HEK293 (cell line): ENCODE results near the gene POLR3C.
A peak's percentile ranks its signal among the peaks of the same experiment; 100 is the strongest.

Experiments used
- CTCF ChIA-PET: fragments of 350-600 bp; formaldehyde crosslinking; extraction: SDS; loops from one replicate; lab custom pipeline; 2021; ENCODE audit warnings: antibody characterized with exemption; lab: Yijun Ruan, JAX
- POLR2A ChIA-PET: fragments of 300-600 bp; formaldehyde crosslinking; extraction: SDS; loops from one replicate; lab custom pipeline; 2020; ENCODE audit warnings: antibody characterized with exemption, inconsistent platforms; lab: Yijun Ruan, JAX
- H3K27ac ChIP-seq: fragments of 200-500 bp; sonication (Bioruptor generic); 2 replicates; pipeline ENCODE4 v1.5.1; 2014; ENCODE audit warnings: low read depth, low read length, control low read depth, inconsistent platforms; ENCODE audit errors: extremely low read depth
- H3K36me3 ChIP-seq, 2 experiments: fragments of 200-500 bp in 1 of 2; sonication (Bioruptor generic) in 1 of 2; 1 replicate in 1 of 2; 2 replicates in 1 of 2; pipeline ENCODE4 v1.5.1; 2014 to 2017; ENCODE audit warnings: inconsistent platforms in 2 of 2, low read length in 2 of 2; ENCODE audit not compliant: control insufficient read depth in 2 of 2, insufficient read depth in 1 of 2
- H3K4me1 ChIP-seq: fragments of 200-500 bp; sonication (Bioruptor generic); 2 replicates; pipeline ENCODE4 v1.5.1; 2014; ENCODE audit warnings: mild to moderate bottlenecking, low read length, inconsistent platforms; ENCODE audit not compliant: control insufficient read depth, insufficient read depth
- H3K4me3 ChIP-seq: 2 replicates; pipeline ENCODE4 v1.5.1; 2011; ENCODE audit warnings: low read depth, mild to moderate bottlenecking, control low read depth, low read length, moderate library complexity
- H3K9me3 ChIP-seq: fragments of 200-500 bp; sonication (Bioruptor generic); 2 replicates; pipeline ENCODE4 v1.5.1; 2014; ENCODE audit warnings: low read depth, low read length, inconsistent platforms; ENCODE audit not compliant: control insufficient read depth, insufficient read depth
- EGR2 ChIP-seq: fragments of 450-650 bp; formaldehyde crosslinking; IDR thresholded peaks from 2 replicates; pipeline ENCODE4 v1.5.1; 2016; ENCODE audit warnings: low read depth, missing biosample characterization, missing genetic modification characterization
- GLIS1 ChIP-seq: fragments of 450-650 bp; formaldehyde crosslinking; IDR thresholded peaks from 2 replicates; pipeline ENCODE4 v1.5.1; 2016; ENCODE audit warnings: missing biosample characterization, missing genetic modification characterization
- MEIS1 ChIP-seq: sonication (generic); formaldehyde crosslinking; IDR thresholded peaks from 2 replicates; pipeline ENCODE4 v1.8.1; 2022; ENCODE audit warnings: missing genetic modification reagents, mild to moderate bottlenecking, borderline replicate concordance
- OSR2 ChIP-seq: fragments of 450-650 bp; formaldehyde crosslinking; IDR thresholded peaks from 2 replicates; pipeline ENCODE4 v1.5.1; 2016; ENCODE audit warnings: missing biosample characterization, missing genetic modification characterization
- YY1 ChIP-seq: fragments of 450-650 bp; formaldehyde crosslinking; IDR thresholded peaks from 2 replicates; pipeline ENCODE4 v1.5.1; 2018; ENCODE audit warnings: missing biosample characterization, missing genetic modification characterization
- ZBTB21 ChIP-seq: fragments of 450-650 bp; formaldehyde crosslinking; IDR thresholded peaks from 2 replicates; pipeline ENCODE4 v1.5.1; 2017; ENCODE audit warnings: missing biosample characterization, missing genetic modification characterization
- ZEB2 ChIP-seq: fragments of 450-650 bp; formaldehyde crosslinking; IDR thresholded peaks from 2 replicates; pipeline ENCODE4 v1.5.1; 2016; ENCODE audit warnings: missing biosample characterization, missing genetic modification characterization
- ZFHX2 ChIP-seq: fragments of 450-650 bp; formaldehyde crosslinking; conservative IDR thresholded peaks from 2 replicates; pipeline ENCODE4 v1.5.1; 2016; ENCODE audit warnings: missing biosample characterization, missing genetic modification characterization
- ZIC2 ChIP-seq: fragments of 450-650 bp; formaldehyde crosslinking; IDR thresholded peaks from 2 replicates; pipeline ENCODE4 v1.5.1; 2016; ENCODE audit warnings: missing biosample characterization, missing genetic modification characterization
- ZNF324 ChIP-seq: fragments of 450-650 bp; formaldehyde crosslinking; IDR thresholded peaks from 2 replicates; pipeline ENCODE4 v1.5.1; 2016; ENCODE audit warnings: missing biosample characterization, missing genetic modification characterization
- ZNF394 ChIP-seq: fragments of 450-650 bp; formaldehyde crosslinking; IDR thresholded peaks from 2 replicates; pipeline ENCODE4 v1.5.1; 2016; ENCODE audit warnings: missing biosample characterization, missing genetic modification characterization, mild to moderate bottlenecking, moderate library complexity, borderline replicate concordance
- ZNF473 ChIP-seq: fragments of 450-650 bp; formaldehyde crosslinking; IDR thresholded peaks from 2 replicates; pipeline ENCODE4 v1.5.1; 2017; ENCODE audit warnings: missing biosample characterization, missing genetic modification characterization
- ZNF585B ChIP-seq: fragments of 450-650 bp; formaldehyde crosslinking; IDR thresholded peaks from 2 replicates; pipeline ENCODE4 v1.5.1; 2016; ENCODE audit warnings: missing biosample characterization, missing genetic modification characterization
- ZNF654 ChIP-seq: fragments of 450-650 bp; formaldehyde crosslinking; IDR thresholded peaks from 2 replicates; pipeline ENCODE4 v1.5.1; 2016; ENCODE audit warnings: low read depth, missing biosample characterization, missing genetic modification characterization
- ZNF664 ChIP-seq: fragments of 450-650 bp; formaldehyde crosslinking; IDR thresholded peaks from 2 replicates; pipeline ENCODE4 v1.5.1; 2016; ENCODE audit warnings: missing biosample characterization, missing genetic modification characterization
- ZNF677 ChIP-seq: fragments of 450-650 bp; IDR thresholded peaks from 2 replicates; pipeline ENCODE4 v1.5.0; 2018; ENCODE audit warnings: missing biosample characterization, mild to moderate bottlenecking, missing genetic modification characterization, moderate library complexity
- ZNF777 ChIP-seq: fragments of 450-650 bp; formaldehyde crosslinking; IDR thresholded peaks from 2 replicates; pipeline ENCODE4 v1.5.1; 2017; ENCODE audit warnings: missing biosample characterization, missing genetic modification characterization, borderline replicate concordance
- TF ChIP-seq, protein P1 (sequence below): fragments of 450-650 bp; formaldehyde crosslinking; IDR thresholded peaks from 2 replicates; pipeline ENCODE4 v1.5.1; 2016; ENCODE audit warnings: missing biosample characterization, missing genetic modification characterization
- TF ChIP-seq, protein P2 (sequence below): fragments of 450-650 bp; formaldehyde crosslinking; IDR thresholded peaks from 2 replicates; pipeline ENCODE4 v1.5.1; 2017; ENCODE audit warnings: missing biosample characterization, missing genetic modification characterization
- TF ChIP-seq, protein P3 (sequence below): fragments of 450-650 bp; formaldehyde crosslinking; IDR thresholded peaks from 2 replicates; pipeline ENCODE4 v1.5.1; 2016; ENCODE audit warnings: missing biosample characterization, missing genetic modification characterization
- TF ChIP-seq, protein P4 (sequence below): fragments of 450-650 bp; formaldehyde crosslinking; IDR thresholded peaks from 2 replicates; pipeline ENCODE4 v1.5.1; 2016; ENCODE audit warnings: missing biosample characterization, missing genetic modification characterization
- TF ChIP-seq, protein P5 (sequence below): fragments of 450-650 bp; formaldehyde crosslinking; IDR thresholded peaks from 2 replicates; pipeline ENCODE4 v1.5.1; 2016; ENCODE audit warnings: missing biosample characterization, missing genetic modification characterization
- TF ChIP-seq, protein P6 (sequence below): fragments of 450-650 bp; formaldehyde crosslinking; IDR thresholded peaks from 2 replicates; pipeline ENCODE4 v1.5.1; 2016; ENCODE audit warnings: missing biosample characterization, missing genetic modification characterization
- TF ChIP-seq, protein P7 (sequence below): fragments of 450-650 bp; formaldehyde crosslinking; IDR thresholded peaks from 2 replicates; pipeline ENCODE4 v1.5.1; 2016; ENCODE audit warnings: missing biosample characterization, missing genetic modification characterization

Gene POLR3C

DNA sequence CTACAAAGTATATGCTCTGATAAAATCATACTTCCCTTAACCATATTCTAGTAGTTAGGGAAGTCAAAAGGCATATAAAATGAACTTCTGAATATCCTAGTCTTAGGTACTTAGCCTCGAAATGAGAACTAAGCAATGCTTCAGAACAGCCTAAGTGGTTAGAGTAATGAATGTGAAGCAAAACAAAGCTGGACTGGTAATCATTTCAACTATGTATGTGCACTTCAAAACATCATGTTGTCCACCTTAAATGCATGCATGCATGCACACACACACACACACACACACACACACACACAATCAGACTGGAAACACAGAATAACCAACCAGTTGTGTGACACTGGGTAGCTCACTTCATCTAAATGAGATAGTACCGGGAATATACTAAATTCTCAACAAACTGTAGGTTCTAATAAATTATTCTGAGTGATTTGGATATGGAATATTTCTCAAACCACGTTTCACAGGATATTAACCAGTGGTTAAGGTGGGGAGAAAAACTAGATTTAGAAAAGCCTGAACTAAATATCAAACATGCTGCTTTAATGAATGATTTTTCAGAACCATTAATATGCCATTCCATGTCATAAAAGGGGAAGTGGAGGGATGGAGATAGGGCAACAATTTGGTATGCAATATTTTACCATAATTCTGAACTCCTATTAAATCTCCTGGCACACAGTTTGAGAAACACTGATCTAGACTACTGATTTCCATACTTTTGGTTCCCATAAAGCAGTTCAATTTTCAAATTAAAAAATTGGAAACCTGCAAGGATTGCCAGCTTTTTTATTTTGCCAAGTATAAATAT, 19.6 kb upstream of the POLR3C start:
- CTCF ChIA-PET, result interaction anchor here (0.7 kb wide), 1 partner anchor 21 kb away, joined by 3 read pairs; no protein-coding TSS in a partner anchor
- Histone ChIP-seq H3K36me3 (no peaks in the 10 kb centered on the region), H3K9me3 (no peaks in the 10 kb centered on the region), H3K4me3 (no peak overlapping the region), H3K4me1 (peaks cover 15% of the 10 kb centered on the region), H3K27ac (no peak overlapping the region)
- TF ChIP-seq ZNF394 (tag by site-specific recombination) (no peak), ZNF473 (no peak), GLIS1 (no peak), ZNF654 (no peak), EGR2 (tag by site-specific recombination) (no peak), ZNF324 (tag by site-specific recombination) (no peak), ZNF677 (no peak), ZNF664 (peak; percentile 99), ZBTB21 (tag by site-specific recombination) (no peak), ZFHX2 (no peak)
- TF ChIP-seq, protein P1, sequence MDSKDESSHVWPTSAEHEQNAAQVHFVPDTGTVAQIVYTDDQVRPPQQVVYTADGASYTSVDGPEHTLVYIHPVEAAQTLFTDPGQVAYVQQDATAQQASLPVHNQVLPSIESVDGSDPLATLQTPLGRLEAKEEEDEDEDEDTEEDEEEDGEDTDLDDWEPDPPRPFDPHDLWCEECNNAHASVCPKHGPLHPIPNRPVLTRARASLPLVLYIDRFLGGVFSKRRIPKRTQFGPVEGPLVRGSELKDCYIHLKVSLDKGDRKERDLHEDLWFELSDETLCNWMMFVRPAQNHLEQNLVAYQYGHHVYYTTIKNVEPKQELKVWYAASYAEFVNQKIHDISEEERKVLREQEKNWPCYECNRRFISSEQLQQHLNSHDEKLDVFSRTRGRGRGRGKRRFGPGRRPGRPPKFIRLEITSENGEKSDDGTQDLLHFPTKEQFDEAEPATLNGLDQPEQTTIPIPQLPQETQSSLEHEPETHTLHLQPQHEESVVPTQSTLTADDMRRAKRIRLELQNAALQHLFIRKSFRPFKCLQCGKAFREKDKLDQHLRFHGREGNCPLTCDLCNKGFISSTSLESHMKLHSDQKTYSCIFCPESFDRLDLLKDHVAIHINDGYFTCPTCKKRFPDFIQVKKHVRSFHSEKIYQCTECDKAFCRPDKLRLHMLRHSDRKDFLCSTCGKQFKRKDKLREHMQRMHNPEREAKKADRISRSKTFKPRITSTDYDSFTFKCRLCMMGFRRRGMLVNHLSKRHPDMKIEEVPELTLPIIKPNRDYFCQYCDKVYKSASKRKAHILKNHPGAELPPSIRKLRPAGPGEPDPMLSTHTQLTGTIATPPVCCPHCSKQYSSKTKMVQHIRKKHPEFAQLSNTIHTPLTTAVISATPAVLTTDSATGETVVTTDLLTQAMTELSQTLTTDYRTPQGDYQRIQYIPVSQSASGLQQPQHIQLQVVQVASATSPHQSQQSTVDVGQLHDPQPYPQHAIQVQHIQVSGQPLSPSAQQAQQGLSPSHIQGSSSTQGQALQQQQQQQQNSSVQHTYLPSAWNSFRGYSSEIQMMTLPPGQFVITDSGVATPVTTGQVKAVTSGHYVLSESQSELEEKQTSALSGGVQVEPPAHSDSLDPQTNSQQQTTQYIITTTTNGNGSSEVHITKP (tag by site-specific recombination), result no peak
- TF ChIP-seq, protein P2, sequence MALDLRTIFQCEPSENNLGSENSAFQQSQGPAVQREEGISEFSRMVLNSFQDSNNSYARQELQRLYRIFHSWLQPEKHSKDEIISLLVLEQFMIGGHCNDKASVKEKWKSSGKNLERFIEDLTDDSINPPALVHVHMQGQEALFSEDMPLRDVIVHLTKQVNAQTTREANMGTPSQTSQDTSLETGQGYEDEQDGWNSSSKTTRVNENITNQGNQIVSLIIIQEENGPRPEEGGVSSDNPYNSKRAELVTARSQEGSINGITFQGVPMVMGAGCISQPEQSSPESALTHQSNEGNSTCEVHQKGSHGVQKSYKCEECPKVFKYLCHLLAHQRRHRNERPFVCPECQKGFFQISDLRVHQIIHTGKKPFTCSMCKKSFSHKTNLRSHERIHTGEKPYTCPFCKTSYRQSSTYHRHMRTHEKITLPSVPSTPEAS, result peak; percentile 53
- POLR2A ChIA-PET, result interaction anchor here (1.0 to 1.2 kb wide), 3 partner anchors 20 to 54 kb away, joined by 3 to 5 read pairs (median 4); partner anchors contain the start of genes PIAS3, POLR3C and RNF115

DNA sequence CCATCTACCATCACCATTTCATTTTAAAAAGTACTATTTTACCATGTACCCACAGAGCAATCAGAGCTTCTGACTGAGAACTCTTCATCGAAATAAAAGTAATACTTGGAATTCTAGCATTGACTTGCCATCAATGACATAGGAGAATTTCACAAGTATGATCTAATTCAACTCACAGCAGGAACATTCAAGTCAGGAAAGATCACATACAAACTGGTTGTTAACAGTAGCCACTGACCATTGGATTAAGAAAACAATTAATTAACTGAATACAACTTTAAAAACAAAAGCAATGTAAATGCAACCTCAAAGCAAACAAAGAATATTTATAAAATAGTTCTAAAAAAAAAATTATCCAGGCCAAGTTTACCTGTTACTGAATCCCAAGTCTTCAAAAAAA, 18.9 kb upstream of the POLR3C start:
- no peaks in the 10 kb centered on the region for H3K9me3 ChIP-seq
- ChIA-PET POLR2A (interaction anchor here (1.9 kb wide), 1 partner anchor 19 kb away, joined by 7 read pairs; the partner anchor contains the start of genes POLR3C and RNF115), CTCF (interaction anchor here (0.7 kb wide), 1 partner anchor 22 kb away, joined by 3 read pairs; no protein-coding TSS in a partner anchor)
- no peaks in the 10 kb centered on the region for H3K36me3 ChIP-seq
- peaks cover 15% of the 10 kb centered on the region for H3K4me1 ChIP-seq
- no peak overlapping the region for H3K27ac ChIP-seq
- no peak overlapping the region for H3K4me3 ChIP-seq
- no peak for TF ChIP-seq ZNF777 (tag by site-specific recombination)
- TF ChIP-seq, protein P3, sequence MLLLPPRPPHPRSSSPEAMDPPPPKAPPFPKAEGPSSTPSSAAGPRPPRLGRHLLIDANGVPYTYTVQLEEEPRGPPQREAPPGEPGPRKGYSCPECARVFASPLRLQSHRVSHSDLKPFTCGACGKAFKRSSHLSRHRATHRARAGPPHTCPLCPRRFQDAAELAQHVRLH, result no peak
- TF ChIP-seq ZBTB21 (tag by site-specific recombination), result no peak
- no peak for TF ChIP-seq ZNF677
- TF ChIP-seq, protein P4, sequence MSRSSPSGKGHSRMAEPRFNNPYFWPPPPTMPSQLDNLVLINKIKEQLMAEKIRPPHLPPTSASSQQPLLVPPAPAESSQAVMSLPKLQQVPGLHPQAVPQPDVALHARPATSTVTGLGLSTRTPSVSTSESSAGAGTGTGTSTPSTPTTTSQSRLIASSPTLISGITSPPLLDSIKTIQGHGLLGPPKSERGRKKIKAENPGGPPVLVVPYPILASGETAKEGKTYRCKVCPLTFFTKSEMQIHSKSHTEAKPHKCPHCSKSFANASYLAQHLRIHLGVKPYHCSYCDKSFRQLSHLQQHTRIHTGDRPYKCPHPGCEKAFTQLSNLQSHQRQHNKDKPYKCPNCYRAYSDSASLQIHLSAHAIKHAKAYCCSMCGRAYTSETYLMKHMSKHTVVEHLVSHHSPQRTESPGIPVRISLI (tag by site-specific recombination), result 0 out of 2 replicates have a peak, but pooled peaks have one; percentile 20
- no peak for TF ChIP-seq ZIC2
- no peak for TF ChIP-seq ZNF585B (tag by site-specific recombination)
- TF ChIP-seq ZEB2, result no peak
- TF ChIP-seq, protein P5, sequence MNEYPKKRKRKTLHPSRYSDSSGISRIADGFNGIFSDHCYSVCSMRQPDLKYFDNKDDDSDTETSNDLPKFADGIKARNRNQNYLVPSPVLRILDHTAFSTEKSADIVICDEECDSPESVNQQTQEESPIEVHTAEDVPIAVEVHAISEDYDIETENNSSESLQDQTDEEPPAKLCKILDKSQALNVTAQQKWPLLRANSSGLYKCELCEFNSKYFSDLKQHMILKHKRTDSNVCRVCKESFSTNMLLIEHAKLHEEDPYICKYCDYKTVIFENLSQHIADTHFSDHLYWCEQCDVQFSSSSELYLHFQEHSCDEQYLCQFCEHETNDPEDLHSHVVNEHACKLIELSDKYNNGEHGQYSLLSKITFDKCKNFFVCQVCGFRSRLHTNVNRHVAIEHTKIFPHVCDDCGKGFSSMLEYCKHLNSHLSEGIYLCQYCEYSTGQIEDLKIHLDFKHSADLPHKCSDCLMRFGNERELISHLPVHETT (tag by site-specific recombination), result no peak
- TF ChIP-seq, protein P6, sequence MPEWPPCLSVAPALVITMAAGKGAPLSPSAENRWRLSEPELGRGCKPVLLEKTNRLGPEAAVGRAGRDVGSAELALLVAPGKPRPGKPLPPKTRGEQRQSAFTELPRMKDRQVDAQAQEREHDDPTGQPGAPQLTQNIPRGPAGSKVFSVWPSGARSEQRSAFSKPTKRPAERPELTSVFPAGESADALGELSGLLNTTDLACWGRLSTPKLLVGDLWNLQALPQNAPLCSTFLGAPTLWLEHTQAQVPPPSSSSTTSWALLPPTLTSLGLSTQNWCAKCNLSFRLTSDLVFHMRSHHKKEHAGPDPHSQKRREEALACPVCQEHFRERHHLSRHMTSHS (tag by site-specific recombination), result no peak
- TF ChIP-seq, protein P7, sequence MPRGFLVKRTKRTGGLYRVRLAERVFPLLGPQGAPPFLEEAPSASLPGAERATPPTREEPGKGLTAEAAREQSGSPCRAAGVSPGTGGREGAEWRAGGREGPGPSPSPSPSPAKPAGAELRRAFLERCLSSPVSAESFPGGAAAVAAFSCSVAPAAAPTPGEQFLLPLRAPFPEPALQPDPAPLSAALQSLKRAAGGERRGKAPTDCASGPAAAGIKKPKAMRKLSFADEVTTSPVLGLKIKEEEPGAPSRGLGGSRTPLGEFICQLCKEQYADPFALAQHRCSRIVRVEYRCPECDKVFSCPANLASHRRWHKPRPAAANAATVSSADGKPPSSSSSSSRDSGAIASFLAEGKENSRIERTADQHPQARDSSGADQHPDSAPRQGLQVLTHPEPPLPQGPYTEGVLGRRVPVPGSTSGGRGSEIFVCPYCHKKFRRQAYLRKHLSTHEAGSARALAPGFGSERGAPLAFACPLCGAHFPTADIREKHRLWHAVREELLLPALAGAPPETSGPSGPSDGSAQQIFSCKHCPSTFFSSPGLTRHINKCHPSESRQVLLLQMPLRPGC (tag by site-specific recombination), result no peak
- no peak for TF ChIP-seq MEIS1 (CRISPR knock-in tag)
- TF ChIP-seq YY1 (tag by site-specific recombination), result no peak
- peak; percentile 74 for TF ChIP-seq OSR2 (tag by site-specific recombination)
